Measurements from ENCODE around the gene RASA3.

DNA sequence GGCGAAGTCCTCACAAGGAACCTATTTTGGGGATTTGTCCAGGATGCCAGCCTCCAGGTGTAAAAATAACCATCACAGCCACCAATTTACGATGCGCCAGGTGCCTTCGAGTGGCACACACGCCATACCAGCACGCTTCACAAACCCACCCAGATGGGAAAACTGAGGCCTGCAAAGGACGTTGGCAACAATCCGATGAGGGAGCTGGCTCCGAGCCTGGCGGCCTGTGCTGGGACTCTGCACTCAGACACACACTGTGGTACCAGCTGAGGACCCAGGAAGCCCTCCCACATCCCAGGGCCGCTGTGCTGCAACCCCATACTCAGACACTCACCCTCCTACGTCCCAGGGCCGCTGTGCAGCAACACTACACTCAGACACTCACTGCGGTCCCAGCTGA, 93.5 kb downstream of the RASA3 start:
- TF ChIP-seq, protein P1, sequence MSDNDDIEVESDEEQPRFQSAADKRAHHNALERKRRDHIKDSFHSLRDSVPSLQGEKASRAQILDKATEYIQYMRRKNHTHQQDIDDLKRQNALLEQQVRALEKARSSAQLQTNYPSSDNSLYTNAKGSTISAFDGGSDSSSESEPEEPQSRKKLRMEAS (CRISPR knock-in tag; IDR thresholded peaks at IDR 0.05) = no peak
- TF ChIP-seq CTCF (IDR thresholded peaks at IDR 0.05) (no peak), USF2 (CRISPR knock-in tag; IDR thresholded peaks at IDR 0.05) (no peak), ZNF121 (CRISPR knock-in tag; IDR thresholded peaks at IDR 0.05) (no peak), RORB (CRISPR knock-in tag; IDR thresholded peaks at IDR 0.05) (no peak), ZNF423 (CRISPR knock-in tag; IDR thresholded peaks at IDR 0.05) (no peak), E2F1 (CRISPR knock-in tag; IDR thresholded peaks at IDR 0.05) (no peak), OVOL2 (CRISPR knock-in tag; IDR thresholded peaks at IDR 0.05; ENCODE audit: borderline replicate concordance) (no peak)
